Calu3 (cell line): ENCODE results near the gene TNFSF12. TPM values are rescaled to one million over a fixed set of nuclear protein-coding genes. Genes with fewer than 3 reads are reported as not detected.

ENCODE experiments used
- BruUV-seq: library from RNA; stranded (reverse); fragments of 400-500 nt; replicated peaks from 2 replicates; lab custom pipeline; 2021; lab: Mats Ljungman, UMichigan
- CTCF ChIA-PET: fragments of 300-600 bp; sonication (Branson Sonifier 250); formaldehyde crosslinking; loops from one replicate; lab custom pipeline; 2022; ENCODE audit warnings: antibody characterized with exemption; lab: Charles Lee
- DNase-seq: peaks from one replicate; pipeline ENCODE4 v3.0.0; 2022
- H3K27ac Mint-ChIP-seq: one replicate; pipeline ENCODE4 v1.8.0; 2022; ENCODE audit warnings: mixed read lengths; ENCODE audit not compliant: unreplicated experiment
- H3K27me3 Mint-ChIP-seq: one replicate; pipeline ENCODE4 v1.8.0; 2022; ENCODE audit warnings: mixed read lengths; ENCODE audit not compliant: unreplicated experiment
- H3K36me3 Mint-ChIP-seq: one replicate; pipeline ENCODE4 v1.8.0; 2022; ENCODE audit warnings: mild to moderate bottlenecking, moderate library complexity, mixed read lengths; ENCODE audit not compliant: insufficient read depth, unreplicated experiment
- H3K4me1 Mint-ChIP-seq: one replicate; pipeline ENCODE4 v1.8.0; 2022; ENCODE audit warnings: mild to moderate bottlenecking, low read depth, mixed read lengths; ENCODE audit not compliant: unreplicated experiment
- H3K4me3 Mint-ChIP-seq: one replicate; pipeline ENCODE4 v1.8.0; 2022; ENCODE audit warnings: mild to moderate bottlenecking, low read depth, moderate library complexity, mixed read lengths; ENCODE audit not compliant: unreplicated experiment
- H3K9me3 Mint-ChIP-seq: one replicate; pipeline ENCODE4 v1.8.0; 2022; ENCODE audit warnings: low read depth, mixed read lengths; ENCODE audit not compliant: unreplicated experiment
- CTCF ChIP-seq: fragments of 200-600 bp; IDR thresholded peaks from one replicate; pipeline ENCODE4 v1.8.0; 2022; ENCODE audit warnings: antibody characterized with exemption; ENCODE audit not compliant: unreplicated experiment
- intact Hi-C: fragments of 100-400 bp; cut with micrococcal nuclease; formaldehyde crosslinking; loops from one replicate; pipeline ENCODE4 v1.10.0; 2022; ENCODE audit not compliant: unreplicated experiment
- total RNA-seq: library from RNA; stranded (reverse); gene quantifications from 2 replicates; pipeline ENCODE4 v1.2.3, GENCODE V29; 2022

Gene TNFSF12
- total RNA-seq, 1 experiment from 2014 or later = 7.7 TPM

- TF ChIP-seq CTCF = no peak
- BruUV-seq = no TSS peak
- no peaks in the 10 kb centered on the region for H3K27me3 Mint-ChIP-seq
- intact Hi-C loops = no loop called here
- no peaks in the 10 kb centered on the region for H3K9me3 Mint-ChIP-seq
- H3K4me1 Mint-ChIP-seq = no peaks in the 10 kb centered on the region
- no peak overlapping the region for H3K27ac Mint-ChIP-seq
- H3K36me3 Mint-ChIP-seq = peaks cover 34% of the 10 kb centered on the region
- CTCF ChIA-PET = no interaction called here
- DNase-seq = no peak
- H3K4me3 Mint-ChIP-seq = no peak overlapping the region
Measured at GRCh38 chr17:7511108-7511507, 37.8 kb upstream of the TNFSF12 start.

DNA sequence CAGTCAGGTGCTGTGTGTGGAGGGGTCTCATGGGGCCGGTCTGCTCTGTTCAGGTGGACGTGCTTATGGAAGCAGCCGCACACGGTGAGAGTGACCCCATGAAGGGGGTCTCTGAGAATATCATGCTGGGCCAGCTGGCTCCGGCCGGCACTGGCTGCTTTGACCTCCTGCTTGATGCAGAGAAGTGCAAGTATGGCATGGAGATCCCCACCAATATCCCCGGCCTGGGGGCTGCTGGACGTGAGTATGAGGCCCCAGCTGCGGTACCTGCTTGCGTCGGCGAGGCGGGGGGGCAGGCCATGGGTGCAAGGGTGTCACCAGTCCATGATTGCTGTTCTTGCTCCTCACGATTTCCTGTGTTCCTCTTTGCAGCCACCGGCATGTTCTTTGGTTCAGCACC is 36.8 kb upstream of the TNFSF12 start:
- Mint-ChIP-seq H3K36me3 (peaks cover 34% of the 10 kb centered on the region), H3K9me3 (no peaks in the 10 kb centered on the region), H3K27ac (no peak overlapping the region), H3K27me3 (no peaks in the 10 kb centered on the region), H3K4me1 (no peaks in the 10 kb centered on the region), H3K4me3 (no peak overlapping the region)
- CTCF ChIA-PET = no interaction called here
- no peak for TF ChIP-seq CTCF
- intact Hi-C loops = no loop called here
- no TSS peak for BruUV-seq
- no peak for DNase-seq

- no peak for DNase-seq
- CTCF ChIA-PET = interaction anchor here (0.7 to 4.2 kb wide), 2 partner anchors 45 to 47 kb away, joined by 3 to 33 read pairs; partner anchors contain the start of gene TNFSF13
- Mint-ChIP-seq H3K27ac (no peak overlapping the region), H3K4me3 (no peak overlapping the region), H3K27me3 (no peaks in the 10 kb centered on the region), H3K36me3 (peaks cover 34% of the 10 kb centered on the region), H3K4me1 (no peaks in the 10 kb centered on the region), H3K9me3 (no peaks in the 10 kb centered on the region)
- intact Hi-C loops = no loop called here
- no peak for TF ChIP-seq CTCF
- BruUV-seq = no TSS peak
Measured at GRCh38 chr17:7512824-7513540, 35.9 kb upstream of the TNFSF12 start.

DNA sequence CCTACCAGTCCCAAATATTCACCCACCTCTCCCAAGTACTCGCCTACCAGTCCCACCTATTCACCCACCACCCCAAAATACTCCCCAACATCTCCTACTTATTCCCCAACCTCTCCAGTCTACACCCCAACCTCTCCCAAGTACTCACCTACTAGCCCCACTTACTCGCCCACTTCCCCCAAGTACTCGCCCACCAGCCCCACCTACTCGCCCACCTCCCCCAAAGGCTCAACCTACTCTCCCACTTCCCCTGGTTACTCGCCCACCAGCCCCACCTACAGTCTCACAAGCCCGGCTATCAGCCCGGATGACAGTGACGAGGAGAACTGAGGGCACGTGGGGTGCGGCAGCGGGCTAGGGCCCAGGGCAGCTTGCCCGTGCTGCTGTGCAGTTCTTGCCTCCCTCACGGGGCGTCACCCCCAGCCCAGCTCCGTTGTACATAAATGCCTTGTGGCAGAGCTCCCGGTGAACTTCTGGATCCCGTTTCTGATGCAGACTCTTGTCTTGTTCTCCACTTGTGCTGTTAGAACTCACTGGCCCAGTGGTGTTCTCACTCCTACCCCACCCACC is 34.9 kb upstream of the TNFSF12 start:
- Mint-ChIP-seq H3K9me3 (no peaks in the 10 kb centered on the region), H3K4me1 (no peaks in the 10 kb centered on the region), H3K27ac (no peak overlapping the region), H3K36me3 (peaks cover 27% of the 10 kb centered on the region), H3K4me3 (no peak overlapping the region), H3K27me3 (no peaks in the 10 kb centered on the region)
- no peak for TF ChIP-seq CTCF
- CTCF ChIA-PET = interaction anchor here (0.7 to 4.2 kb wide), 3 partner anchors 24 to 46 kb away, joined by 3 to 33 read pairs (median 4); partner anchors contain the start of gene TNFSF13
- intact Hi-C loops = loop anchor here (1.0 kb wide), 1 partner anchor 47 kb away; the partner anchor contains the start of gene SENP3
- no peak for DNase-seq
- BruUV-seq = no TSS peak
